GM12864 (cell line): Measurements from ENCODE around the gene IL22.

Experiments
- DNase-seq: peaks from one replicate; pipeline ENCODE4 v3.0.0-alpha.2; 2011; ENCODE audit warnings: low read depth
- H3K4me3 ChIP-seq: 2 replicates; pipeline ENCODE4 v1.5.1; 2011; ENCODE audit warnings: mild to moderate bottlenecking, low read depth, low read length, control low read depth
- CTCF ChIP-seq: IDR thresholded peaks from 2 replicates; pipeline ENCODE4 v1.5.1; 2011; ENCODE audit warnings: low read depth, mild to moderate bottlenecking, moderate library complexity, low read length, control low read depth, inconsistent platforms; ENCODE audit errors: missing control alignments

IL22 gene

GRCh38 chr12:68287106-68287505 is 33.7 kb upstream of the IL22 start:
- DNase-seq: no peak
- no peak overlapping the region for H3K4me3 ChIP-seq
- no peak for TF ChIP-seq CTCF

GRCh38 chr12:68286396-68286795 is 33.0 kb upstream of the IL22 start:
- no peak for TF ChIP-seq CTCF
- no peak overlapping the region for H3K4me3 ChIP-seq
- no peak for DNase-seq

- no peak for TF ChIP-seq CTCF
- DNase-seq: no peak
- no peak overlapping the region for H3K4me3 ChIP-seq
These were observed 32.1 kb upstream of the IL22 start for GRCh38 chr12:68285541-68285940.

- no peak for DNase-seq
- TF ChIP-seq CTCF: no peak
These were observed 28.1 kb upstream of the IL22 start for GRCh38 chr12:68281322-68282077.

GRCh38 chr12:68280240-68280639 is 26.8 kb upstream of the IL22 start:
- no peak for TF ChIP-seq CTCF
- H3K4me3 ChIP-seq: no peak overlapping the region
- no peak for DNase-seq

More at GRCh38 chr12:68281322-68282077, 28.1 kb upstream of the IL22 start:
- no peak overlapping the region for H3K4me3 ChIP-seq

- no peak for TF ChIP-seq CTCF
- no peak for DNase-seq
- H3K4me3 ChIP-seq: no peak overlapping the region
These were observed 26.0 kb upstream of the IL22 start for GRCh38 chr12:68279227-68280054.
